ENCODE data around the gene ELOVL6. TPM values are rescaled to one million over a fixed set of nuclear protein-coding genes. Genes with fewer than 3 reads are reported as not detected.

The ELOVL6 gene
- total RNA-seq, 1 donor from 2014 or later, result 7.3 TPM

- H3K4me1 Mint-ChIP-seq (ENCODE audit: unreplicated experiment), result peaks cover 15% of the 10 kb centered on the region
- no peak overlapping the region for H3K4me3 Mint-ChIP-seq (ENCODE audit: unreplicated experiment)
- TF ChIP-seq CTCF (IDR thresholded peaks at IDR 0.05), result no peak
- H3K27ac Mint-ChIP-seq (ENCODE audit: unreplicated experiment), result no peak overlapping the region
- H3K9me3 Mint-ChIP-seq (ENCODE audit: unreplicated experiment), result no peaks in the 10 kb centered on the region
- H3K27me3 Mint-ChIP-seq (ENCODE audit: unreplicated experiment), result no peaks in the 10 kb centered on the region
- H3K36me3 Mint-ChIP-seq (ENCODE audit: unreplicated experiment), result no peaks in the 10 kb centered on the region
- no peak for DNase-seq (ENCODE audit: extremely low spot score, unreplicated experiment)
Measured at GRCh38 chr4:110134269-110134869, 64.0 kb downstream of the ELOVL6 start.

GRCh38 chr4:110132816-110133719 lies 65.3 kb downstream of the ELOVL6 start:
- H3K27ac Mint-ChIP-seq (ENCODE audit: unreplicated experiment), result no peak overlapping the region
- no peak for DNase-seq (ENCODE audit: extremely low spot score, unreplicated experiment)

GRCh38 chr4:110131916-110132315 lies 66.5 kb downstream of the ELOVL6 start:
- Mint-ChIP-seq H3K4me1 (ENCODE audit: unreplicated experiment) (peaks cover 12% of the 10 kb centered on the region), H3K27ac (ENCODE audit: unreplicated experiment) (no peak overlapping the region), H3K4me3 (ENCODE audit: unreplicated experiment) (no peak overlapping the region), H3K36me3 (ENCODE audit: unreplicated experiment) (no peaks in the 10 kb centered on the region), H3K27me3 (ENCODE audit: unreplicated experiment) (no peaks in the 10 kb centered on the region), H3K9me3 (ENCODE audit: unreplicated experiment) (no peaks in the 10 kb centered on the region)
- TF ChIP-seq CTCF (IDR thresholded peaks at IDR 0.05), result no peak
- no peak for DNase-seq (ENCODE audit: extremely low spot score, unreplicated experiment)

More at GRCh38 chr4:110132816-110133719, 65.3 kb downstream of the ELOVL6 start:
- H3K27me3 Mint-ChIP-seq (ENCODE audit: unreplicated experiment), result no peaks in the 10 kb centered on the region
- H3K36me3 Mint-ChIP-seq (ENCODE audit: unreplicated experiment), result no peaks in the 10 kb centered on the region
- no peaks in the 10 kb centered on the region for H3K9me3 Mint-ChIP-seq (ENCODE audit: unreplicated experiment)
- TF ChIP-seq CTCF (IDR thresholded peaks at IDR 0.05), result no peak
- H3K4me1 Mint-ChIP-seq (ENCODE audit: unreplicated experiment), result peaks cover 12% of the 10 kb centered on the region
- no peak overlapping the region for H3K4me3 Mint-ChIP-seq (ENCODE audit: unreplicated experiment)

GRCh38 chr4:110130576-110131358 lies 67.6 kb downstream of the ELOVL6 start:
- no peak overlapping the region for H3K27ac Mint-ChIP-seq (ENCODE audit: unreplicated experiment)
- H3K27me3 Mint-ChIP-seq (ENCODE audit: unreplicated experiment), result no peaks in the 10 kb centered on the region
- H3K36me3 Mint-ChIP-seq (ENCODE audit: unreplicated experiment), result no peaks in the 10 kb centered on the region
- no peak for DNase-seq (ENCODE audit: extremely low spot score, unreplicated experiment)
- H3K4me3 Mint-ChIP-seq (ENCODE audit: unreplicated experiment), result no peak overlapping the region
- no peaks in the 10 kb centered on the region for H3K9me3 Mint-ChIP-seq (ENCODE audit: unreplicated experiment)
- no peak for TF ChIP-seq CTCF (IDR thresholded peaks at IDR 0.05)
- H3K4me1 Mint-ChIP-seq (ENCODE audit: unreplicated experiment), result peaks cover 7% of the 10 kb centered on the region
